K562 (cell line): ENCODE results near the gene SEMA3C. TPM values are rescaled to one million over a fixed set of nuclear protein-coding genes. Genes with fewer than 3 reads are reported as not detected.

Source experiments
- ATAC-seq: fragments of 200-7000 bp; cut with Tn5 transposase; 3 replicates; pipeline ENCODE4 v1.9.1; 2020; ENCODE audit warnings: moderate library complexity
- BruUV-seq: library from RNA; stranded (reverse); fragments of 400-500 nt; replicated peaks from 2 replicates; lab custom pipeline; 2021; lab: Mats Ljungman, UMichigan
- CTCF ChIA-PET: fragments of 300-600 bp; formaldehyde crosslinking; extraction: SDS; loops from one replicate; lab custom pipeline; 2021; ENCODE audit warnings: low intra/inter-chr PET ratio; lab: Yijun Ruan, JAX
- POLR2A ChIA-PET: fragments of 300-600, 350-650 bp; sonication (Branson Sonifier 250); formaldehyde crosslinking; extraction: SDS; loops from one replicate; lab custom pipeline; 2021; ENCODE audit warnings: antibody characterized with exemption, inconsistent platforms; lab: Yijun Ruan, JAX
- DNase-seq, 4 experiments: peaks; one replicate each; pipeline versions ENCODE4 v3.0.0 to v3.0.0-alpha.2; 2011 to 2018; ENCODE audit warnings: low spot score in 3 of 4, mixed read lengths in 3 of 4; ENCODE audit errors: extremely low read depth in 1 of 4
- FAIRE-seq: peaks from 2 replicates; lab custom pipeline; 2011; peaks lifted over from hg19 to GRCh38; lab: Jason Lieb, UNC
- H2AFZ ChIP-seq: 2 replicates; pipeline ENCODE4 v1.6.0; 2011; ENCODE audit warnings: low read depth, low read length, control low read depth, inconsistent platforms
- H3K27ac ChIP-seq: fragments of 200-600 bp; 3 replicates; pipeline ENCODE4 v1.8.0; 2011; ENCODE audit warnings: low read depth, mild to moderate bottlenecking, control low read depth, inconsistent platforms, low read length, moderate library complexity, mixed read lengths; ENCODE audit errors: extremely low read depth
- H3K27me3 ChIP-seq, 2 experiments: fragments of 300-600 bp in 1 of 2; 2 replicates in 1 of 2; 3 replicates in 1 of 2; pipeline versions ENCODE4 v1.6.0 to v1.8.0; 2011; ENCODE audit warnings: inconsistent platforms in 2 of 2, low read length in 2 of 2, mild to moderate bottlenecking in 1 of 2, mixed read lengths in 1 of 2, moderate library complexity in 1 of 2; ENCODE audit not compliant: control insufficient read depth in 2 of 2, insufficient read depth in 2 of 2
- H3K36me3 ChIP-seq: fragments of 300-600 bp; 3 replicates; pipeline ENCODE4 v1.8.0; 2011; ENCODE audit warnings: mild to moderate bottlenecking, low read length, inconsistent platforms; ENCODE audit not compliant: control insufficient read depth, insufficient read depth
- H3K4me1 ChIP-seq, 2 experiments: fragments of 200-600 bp in 1 of 2; replicated peaks in 1 of 2; 2 replicates in 1 of 2; 3 replicates in 1 of 2; pipeline versions ENCODE4 v1.5.1 to v1.8.0; 2011; ENCODE audit warnings: inconsistent platforms in 2 of 2, low read length in 2 of 2, mild to moderate bottlenecking in 1 of 2, mixed read lengths in 1 of 2, moderate library complexity in 1 of 2; ENCODE audit not compliant: control insufficient read depth in 2 of 2, insufficient read depth in 2 of 2
- H3K4me2 ChIP-seq: 2 replicates; pipeline ENCODE4 v1.6.1; 2011; ENCODE audit warnings: low read length, control low read depth, inconsistent platforms, mixed read lengths; ENCODE audit not compliant: insufficient read depth
- H3K4me3 ChIP-seq: fragments of 200-600 bp; sonication (generic), shearing (Covaris generic); 2 replicates; pipeline ENCODE4 v1.5.1; 2016; ENCODE audit warnings: control low read depth, inconsistent platforms
- H3K79me2 ChIP-seq: fragments of 200-600 bp; 3 replicates; pipeline ENCODE4 v1.8.0; 2011; ENCODE audit warnings: low read length, inconsistent platforms; ENCODE audit not compliant: control insufficient read depth, insufficient read depth
- H3K9ac ChIP-seq, 2 experiments: 2 replicates each; pipeline versions ENCODE4 v1.6.0 to v1.6.1; 2011; ENCODE audit warnings: low read depth in 2 of 2, low read length in 2 of 2, control low read depth in 1 of 2, inconsistent platforms in 1 of 2, mild to moderate bottlenecking in 1 of 2, mixed read lengths in 1 of 2; ENCODE audit not compliant: insufficient read depth in 1 of 2
- H3K9me1 ChIP-seq: one replicate; pipeline ENCODE4 v1.6.0; 2011; ENCODE audit warnings: inconsistent platforms, mild to moderate bottlenecking, low read length, moderate library complexity; ENCODE audit not compliant: control insufficient read depth, insufficient read depth
- H3K9me3 ChIP-seq: replicated peaks from 2 replicates; pipeline ENCODE4 v1.5.1; 2011; ENCODE audit warnings: low read depth, low read length, inconsistent platforms; ENCODE audit not compliant: control insufficient read depth, insufficient read depth
- H4K20me1 ChIP-seq: replicated peaks from 2 replicates; pipeline ENCODE4 v1.6.1; 2011; ENCODE audit warnings: low read length, inconsistent platforms, mixed read lengths; ENCODE audit not compliant: control insufficient read depth, insufficient read depth
- CHAMP1 ChIP-seq: fragments of 450-650 bp; IDR thresholded peaks from 2 replicates; pipeline ENCODE4 v1.6.1; 2016; ENCODE audit warnings: mild to moderate bottlenecking
- HMG20B ChIP-seq: fragments of 250-450 bp; sonication (Bioruptor Pico); IDR thresholded peaks from 2 replicates; pipeline ENCODE4 v1.5.0; 2021; ENCODE audit warnings: mild to moderate bottlenecking
- NCOA4 ChIP-seq: fragments of 450-650 bp; IDR thresholded peaks from 2 replicates; pipeline ENCODE4 v1.6.1; 2018; ENCODE audit warnings: mild to moderate bottlenecking; ENCODE audit not compliant: partially characterized antibody
- PCBP1 ChIP-seq: fragments of 200-400 bp; formaldehyde crosslinking; IDR thresholded peaks from 2 replicates; pipeline ENCODE4 v1.6.1; 2018; ENCODE audit warnings: mild to moderate bottlenecking, low read depth, low read length; ENCODE audit not compliant: poor library complexity, severe bottlenecking
- SMARCB1 ChIP-seq: IDR thresholded peaks from 2 replicates; pipeline ENCODE4 v1.6.1; 2011; ENCODE audit warnings: improper control_type of control experiment, low read depth; ENCODE audit not compliant: insufficient read length
- WGBS: fragments of 100-300 bp; shearing (Covaris generic); methylation state at CpG from one replicate; pipeline ENCODE4 v1.1.6; 2016; ENCODE audit warnings: low coverage, mixed read lengths; ENCODE audit not compliant: insufficient coverage; ENCODE audit errors: missing lambda C conversion rate; 5-methylcytosine and 5-hydroxymethylcytosine counted together
- in situ Hi-C: fragments of 300-500 bp; cut with MboI; formaldehyde crosslinking; loops from 4 replicates; pipeline ENCODE4 v1.15.0; 2018; ENCODE audit warnings: inconsistent platforms, mixed read lengths
- intact Hi-C: fragments of 100-400 bp; cut with micrococcal nuclease; formaldehyde crosslinking; loops from 2 replicates; pipeline ENCODE4 v1.14.2; 2022
- polyA plus RNA-seq, 8 experiments: library from polyadenylated mRNA; depleted of rRNA in 4 of 8; stranded (reverse) in 5 of 8; unstranded in 3 of 8; fragments of >200 nt; fragmentation: Nextera tagmentation in 2 of 8; fragmentation: Illumina TruSeq in 1 of 8; extraction: Ambion mirVana in 2 of 8; extraction: Trizol in 1 of 8; gene quantifications; 2 replicates each; pipeline versions ENCODE4 v1.2.1 to v1.2.3, GENCODE V29; 2011 to 2014; ENCODE audit warnings: inconsistent platforms in 1 of 8, missing spikeins in 1 of 8
- total RNA-seq, 7 experiments: library from RNA; depleted of rRNA in 6 of 7; stranded (reverse); fragments of >200 nt in 6 of 7; fragmentation: Illumina TruSeq in 2 of 7; extraction: Trizol in 2 of 7; gene quantifications; 2 replicates each; pipeline versions ENCODE4 v1.2.1 to v1.2.3, GENCODE V29; 2011 to 2021; ENCODE audit warnings: low replicate concordance in 1 of 7
- TF ChIP-seq, protein P1 (sequence below): fragments of 200-600 bp; sonication (generic); IDR thresholded peaks from one replicate; pipeline ENCODE4 v1.6.1; 2012; ENCODE audit warnings: mild to moderate bottlenecking, low read depth, low read length, inconsistent platforms

Gene SEMA3C
- total and polyA plus RNA-seq, 9 of the 15 experiments (the other 6 are each of a cell fraction or from before 2014, with no cell fraction given): 0.04 to 0.36 (median 0.12) TPM; not detected in 3

GRCh38 chr7:80907141-80907601, 11.7 kb downstream of the SEMA3C start (continued):
- no peak for TF ChIP-seq SMARCB1
- TF ChIP-seq CHAMP1: no peak

GRCh38 chr7:80905334-80905733, 13.5 kb downstream of the SEMA3C start:
- FAIRE-seq (no peak), DNase-seq (no peak), ATAC-seq (no peak)
- H2AFZ ChIP-seq: no peak overlapping the region
- no peaks in the 10 kb centered on the region for H3K79me2 ChIP-seq
- in situ Hi-C loops: loop anchor here (25.0 kb wide), 1 partner anchor 557 kb away; no protein-coding TSS in a partner anchor
- H3K4me2 ChIP-seq: no peak overlapping the region
- H3K4me3 ChIP-seq: no peak overlapping the region
- ChIA-PET CTCF (no interaction called here), POLR2A (interaction anchor here (0.7 kb wide), 1 partner anchor 1544 kb away, joined by 3 read pairs; no protein-coding TSS in a partner anchor)
- H3K9ac ChIP-seq: no peak overlapping the region
- TF ChIP-seq PCBP1: peak; percentile 48
- TF ChIP-seq, protein P1, sequence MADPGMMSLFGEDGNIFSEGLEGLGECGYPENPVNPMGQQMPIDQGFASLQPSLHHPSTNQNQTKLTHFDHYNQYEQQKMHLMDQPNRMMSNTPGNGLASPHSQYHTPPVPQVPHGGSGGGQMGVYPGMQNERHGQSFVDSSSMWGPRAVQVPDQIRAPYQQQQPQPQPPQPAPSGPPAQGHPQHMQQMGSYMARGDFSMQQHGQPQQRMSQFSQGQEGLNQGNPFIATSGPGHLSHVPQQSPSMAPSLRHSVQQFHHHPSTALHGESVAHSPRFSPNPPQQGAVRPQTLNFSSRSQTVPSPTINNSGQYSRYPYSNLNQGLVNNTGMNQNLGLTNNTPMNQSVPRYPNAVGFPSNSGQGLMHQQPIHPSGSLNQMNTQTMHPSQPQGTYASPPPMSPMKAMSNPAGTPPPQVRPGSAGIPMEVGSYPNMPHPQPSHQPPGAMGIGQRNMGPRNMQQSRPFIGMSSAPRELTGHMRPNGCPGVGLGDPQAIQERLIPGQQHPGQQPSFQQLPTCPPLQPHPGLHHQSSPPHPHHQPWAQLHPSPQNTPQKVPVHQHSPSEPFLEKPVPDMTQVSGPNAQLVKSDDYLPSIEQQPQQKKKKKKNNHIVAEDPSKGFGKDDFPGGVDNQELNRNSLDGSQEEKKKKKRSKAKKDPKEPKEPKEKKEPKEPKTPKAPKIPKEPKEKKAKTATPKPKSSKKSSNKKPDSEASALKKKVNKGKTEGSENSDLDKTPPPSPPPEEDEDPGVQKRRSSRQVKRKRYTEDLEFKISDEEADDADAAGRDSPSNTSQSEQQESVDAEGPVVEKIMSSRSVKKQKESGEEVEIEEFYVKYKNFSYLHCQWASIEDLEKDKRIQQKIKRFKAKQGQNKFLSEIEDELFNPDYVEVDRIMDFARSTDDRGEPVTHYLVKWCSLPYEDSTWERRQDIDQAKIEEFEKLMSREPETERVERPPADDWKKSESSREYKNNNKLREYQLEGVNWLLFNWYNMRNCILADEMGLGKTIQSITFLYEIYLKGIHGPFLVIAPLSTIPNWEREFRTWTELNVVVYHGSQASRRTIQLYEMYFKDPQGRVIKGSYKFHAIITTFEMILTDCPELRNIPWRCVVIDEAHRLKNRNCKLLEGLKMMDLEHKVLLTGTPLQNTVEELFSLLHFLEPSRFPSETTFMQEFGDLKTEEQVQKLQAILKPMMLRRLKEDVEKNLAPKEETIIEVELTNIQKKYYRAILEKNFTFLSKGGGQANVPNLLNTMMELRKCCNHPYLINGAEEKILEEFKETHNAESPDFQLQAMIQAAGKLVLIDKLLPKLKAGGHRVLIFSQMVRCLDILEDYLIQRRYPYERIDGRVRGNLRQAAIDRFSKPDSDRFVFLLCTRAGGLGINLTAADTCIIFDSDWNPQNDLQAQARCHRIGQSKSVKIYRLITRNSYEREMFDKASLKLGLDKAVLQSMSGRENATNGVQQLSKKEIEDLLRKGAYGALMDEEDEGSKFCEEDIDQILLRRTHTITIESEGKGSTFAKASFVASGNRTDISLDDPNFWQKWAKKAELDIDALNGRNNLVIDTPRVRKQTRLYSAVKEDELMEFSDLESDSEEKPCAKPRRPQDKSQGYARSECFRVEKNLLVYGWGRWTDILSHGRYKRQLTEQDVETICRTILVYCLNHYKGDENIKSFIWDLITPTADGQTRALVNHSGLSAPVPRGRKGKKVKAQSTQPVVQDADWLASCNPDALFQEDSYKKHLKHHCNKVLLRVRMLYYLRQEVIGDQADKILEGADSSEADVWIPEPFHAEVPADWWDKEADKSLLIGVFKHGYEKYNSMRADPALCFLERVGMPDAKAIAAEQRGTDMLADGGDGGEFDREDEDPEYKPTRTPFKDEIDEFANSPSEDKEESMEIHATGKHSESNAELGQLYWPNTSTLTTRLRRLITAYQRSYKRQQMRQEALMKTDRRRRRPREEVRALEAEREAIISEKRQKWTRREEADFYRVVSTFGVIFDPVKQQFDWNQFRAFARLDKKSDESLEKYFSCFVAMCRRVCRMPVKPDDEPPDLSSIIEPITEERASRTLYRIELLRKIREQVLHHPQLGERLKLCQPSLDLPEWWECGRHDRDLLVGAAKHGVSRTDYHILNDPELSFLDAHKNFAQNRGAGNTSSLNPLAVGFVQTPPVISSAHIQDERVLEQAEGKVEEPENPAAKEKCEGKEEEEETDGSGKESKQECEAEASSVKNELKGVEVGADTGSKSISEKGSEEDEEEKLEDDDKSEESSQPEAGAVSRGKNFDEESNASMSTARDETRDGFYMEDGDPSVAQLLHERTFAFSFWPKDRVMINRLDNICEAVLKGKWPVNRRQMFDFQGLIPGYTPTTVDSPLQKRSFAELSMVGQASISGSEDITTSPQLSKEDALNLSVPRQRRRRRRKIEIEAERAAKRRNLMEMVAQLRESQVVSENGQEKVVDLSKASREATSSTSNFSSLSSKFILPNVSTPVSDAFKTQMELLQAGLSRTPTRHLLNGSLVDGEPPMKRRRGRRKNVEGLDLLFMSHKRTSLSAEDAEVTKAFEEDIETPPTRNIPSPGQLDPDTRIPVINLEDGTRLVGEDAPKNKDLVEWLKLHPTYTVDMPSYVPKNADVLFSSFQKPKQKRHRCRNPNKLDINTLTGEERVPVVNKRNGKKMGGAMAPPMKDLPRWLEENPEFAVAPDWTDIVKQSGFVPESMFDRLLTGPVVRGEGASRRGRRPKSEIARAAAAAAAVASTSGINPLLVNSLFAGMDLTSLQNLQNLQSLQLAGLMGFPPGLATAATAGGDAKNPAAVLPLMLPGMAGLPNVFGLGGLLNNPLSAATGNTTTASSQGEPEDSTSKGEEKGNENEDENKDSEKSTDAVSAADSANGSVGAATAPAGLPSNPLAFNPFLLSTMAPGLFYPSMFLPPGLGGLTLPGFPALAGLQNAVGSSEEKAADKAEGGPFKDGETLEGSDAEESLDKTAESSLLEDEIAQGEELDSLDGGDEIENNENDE: no peak
- TF ChIP-seq NCOA4: no peak
- no peak for TF ChIP-seq HMG20B
- WGBS: 1% methylated on average over 3 of the region's 3 CpGs
- intact Hi-C loops: no loop called here
- H3K27ac ChIP-seq: no peak overlapping the region
- H3K27me3 ChIP-seq: no peaks in the 10 kb centered on the region
- no peaks in the 10 kb centered on the region for H3K9me3 ChIP-seq
- no TSS peak for BruUV-seq
- H3K36me3 ChIP-seq: no peaks in the 10 kb centered on the region
- H4K20me1 ChIP-seq: no peaks in the 10 kb centered on the region
- no peaks in the 10 kb centered on the region for H3K9me1 ChIP-seq
- no peaks in the 10 kb centered on the region for H3K4me1 ChIP-seq
